ENCODE measurements around the gene GYS1. TPM values are rescaled to one million over a fixed set of nuclear protein-coding genes. Genes with fewer than 3 reads are reported as not detected.
A peak's percentile ranks its signal among the peaks of the same experiment; 100 is the strongest.

GYS1 gene
- total and polyA plus RNA-seq, 10 of the 15 experiments (the other 5 are each of a cell fraction or from before 2014, with no cell fraction given) = 3.7 to 62.0 (median 37.3) TPM

DNA sequence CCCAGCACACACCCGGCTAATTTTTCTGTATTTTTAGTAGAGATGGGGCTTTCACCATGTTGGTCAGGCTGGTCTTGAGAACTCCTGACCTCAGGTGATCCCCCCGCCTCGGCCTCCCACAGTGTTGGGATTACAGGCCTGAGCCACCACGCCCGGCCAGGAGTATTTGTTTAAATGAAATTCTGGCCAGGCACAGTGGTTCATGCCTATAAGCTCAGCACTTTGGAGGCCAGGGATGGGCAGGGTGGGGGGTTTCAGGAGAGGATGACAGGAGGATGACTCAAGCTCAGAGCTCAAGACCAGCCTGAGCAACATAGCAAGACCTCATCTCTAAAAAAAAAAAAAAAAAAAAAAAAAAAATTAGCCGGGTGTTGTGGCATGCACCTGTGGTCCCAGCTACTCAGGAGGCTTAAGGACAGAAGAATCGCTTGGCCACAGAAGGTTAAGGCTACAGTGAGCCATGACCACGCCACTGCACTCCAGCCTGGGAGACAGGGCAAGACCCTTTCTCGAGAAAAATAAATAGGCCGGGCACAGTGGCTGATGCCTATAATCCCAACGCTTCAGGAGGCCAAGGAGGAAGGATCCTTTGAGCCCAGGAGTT, 67.8 kb downstream of the GYS1 start (continued):
- TF ChIP-seq SRF (IDR thresholded peaks at IDR 0.05; ENCODE audit: low read depth in 2 of 2, low read length in 2 of 2) (no peak), SP1 (IDR thresholded peaks at IDR 0.05; ENCODE audit: low read depth, low read length) (no peak), MEF2B (IDR thresholded peaks at IDR 0.05; ENCODE audit: partially characterized antibody, poor library complexity, severe bottlenecking) (no peak), PAX5 (IDR thresholded peaks at IDR 0.05; ENCODE audit: borderline replicate concordance, low read depth, low read length) (no peak), POLR2AphosphoS5 (IDR thresholded peaks at IDR 0.05; ENCODE audit: low read length) (no peak)

DNA sequence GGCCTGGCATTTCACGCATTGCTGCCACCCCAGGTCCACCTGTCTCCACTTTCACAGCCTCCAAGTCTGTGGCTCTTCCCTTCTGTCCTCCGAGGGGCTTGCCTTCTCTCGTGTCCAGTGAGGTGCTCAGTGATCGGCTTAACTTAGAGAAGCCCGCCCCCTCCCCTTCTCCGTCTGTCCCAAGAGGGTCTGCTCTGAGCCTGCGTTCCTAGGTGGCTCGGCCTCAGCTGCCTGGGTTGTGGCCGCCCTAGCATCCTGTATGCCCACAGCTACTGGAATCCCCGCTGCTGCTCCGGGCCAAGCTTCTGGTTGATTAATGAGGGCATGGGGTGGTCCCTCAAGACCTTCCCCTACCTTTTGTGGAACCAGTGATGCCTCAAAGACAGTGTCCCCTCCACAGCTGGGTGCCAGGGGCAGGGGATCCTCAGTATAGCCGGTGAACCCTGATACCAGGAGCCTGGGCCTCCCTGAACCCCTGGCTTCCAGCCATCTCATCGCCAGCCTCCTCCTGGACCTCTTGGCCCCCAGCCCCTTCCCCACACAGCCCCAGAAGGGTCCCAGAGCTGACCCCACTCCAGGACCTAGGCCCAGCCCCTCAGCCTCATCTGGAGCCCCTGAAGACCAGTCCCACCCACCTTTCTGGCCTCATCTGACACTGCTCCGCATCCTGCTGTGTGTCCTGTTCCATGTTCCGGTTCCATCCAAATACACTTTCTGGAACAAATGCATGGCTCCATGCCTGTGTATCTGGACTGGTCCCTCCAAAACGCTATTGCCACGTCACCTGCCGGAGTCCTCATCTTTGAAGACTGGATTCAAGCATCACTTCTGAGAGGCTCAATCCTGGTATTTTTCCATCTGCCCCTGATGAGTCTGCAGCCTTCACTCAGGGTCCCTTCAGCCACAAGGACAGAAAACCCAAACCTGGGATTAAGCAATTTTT, 70.3 kb downstream of the GYS1 start:
- H3K27me3 ChIP-seq (replicated peaks in 1 of 2; ENCODE audit: control insufficient read depth in 2 of 2, insufficient read depth in 2 of 2, low read length in 1 of 2) = no peaks in the 10 kb centered on the region
- FAIRE-seq = no peak

More for the DNA sequence above, 70.3 kb downstream of the GYS1 start:
- RAD21 ChIA-PET (ENCODE audit: unreplicated experiment) = no interaction called here
- WGBS (ENCODE audit: insufficient coverage, insufficient replicate concordance, low lambda C conversion rate, missing lambda C conversion rate) = 94% methylated on average over 18 of the region's 18 CpGs
- DNase-seq (ENCODE audit: low read depth, low spot score) (no peak), ATAC-seq (no peak)
- Histone ChIP-seq H4K20me1 (ENCODE audit: control insufficient read depth, insufficient read depth) (no peaks in the 10 kb centered on the region), H3K9ac (ENCODE audit: control insufficient read depth, insufficient read depth, low read length) (no peak overlapping the region), H3K79me2 (ENCODE audit: control insufficient read depth, insufficient read depth, low read length) (no peaks in the 10 kb centered on the region), H3K36me3 (ENCODE audit: control insufficient read depth in 2 of 2, insufficient read depth in 2 of 2, low read length in 1 of 2) (peaks cover 0 to 1% of the 10 kb centered on the region in 2 experiments; a peak in 3 of 4 replicates), H3K4me1 (ENCODE audit: control insufficient read depth, insufficient read depth, low read length) (peaks cover 6% of the 10 kb centered on the region), H3K4me3 (no peak overlapping the region), H3K9me3 (replicated peaks; ENCODE audit: control insufficient read depth, insufficient read depth, low read length) (no peaks in the 10 kb centered on the region), H3K4me2 (ENCODE audit: control insufficient read depth, insufficient read depth) (no peak overlapping the region), H3K27ac (ENCODE audit: control insufficient read depth, insufficient read depth) (no peak overlapping the region), H2AFZ (ENCODE audit: control insufficient read depth, low read depth, low read length) (no peak overlapping the region)
- intact Hi-C loops (cut with micrococcal nuclease; ENCODE audit: unreplicated experiment) = no loop called here
- POLR2A ChIA-PET = interaction anchor here (0.6 to 1.6 kb wide), 2 partner anchors 10 to 43 kb away, joined by 4 read pairs; partner anchors contain the start of gene DHDH
- in situ Hi-C loops (cut with MboI) = no loop called here
- TF ChIP-seq, protein P1, sequence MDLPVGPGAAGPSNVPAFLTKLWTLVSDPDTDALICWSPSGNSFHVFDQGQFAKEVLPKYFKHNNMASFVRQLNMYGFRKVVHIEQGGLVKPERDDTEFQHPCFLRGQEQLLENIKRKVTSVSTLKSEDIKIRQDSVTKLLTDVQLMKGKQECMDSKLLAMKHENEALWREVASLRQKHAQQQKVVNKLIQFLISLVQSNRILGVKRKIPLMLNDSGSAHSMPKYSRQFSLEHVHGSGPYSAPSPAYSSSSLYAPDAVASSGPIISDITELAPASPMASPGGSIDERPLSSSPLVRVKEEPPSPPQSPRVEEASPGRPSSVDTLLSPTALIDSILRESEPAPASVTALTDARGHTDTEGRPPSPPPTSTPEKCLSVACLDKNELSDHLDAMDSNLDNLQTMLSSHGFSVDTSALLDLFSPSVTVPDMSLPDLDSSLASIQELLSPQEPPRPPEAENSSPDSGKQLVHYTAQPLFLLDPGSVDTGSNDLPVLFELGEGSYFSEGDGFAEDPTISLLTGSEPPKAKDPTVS (IDR thresholded peaks at IDR 0.05; ENCODE audit: low read depth, low read length) = no peak
- TF ChIP-seq ZNF217 (IDR thresholded peaks at IDR 0.05) = no peak
- no peak for TF ChIP-seq NFYA (IDR thresholded peaks at IDR 0.05; ENCODE audit: borderline replicate concordance, low read depth, low read length)
- TF ChIP-seq SMC3 (IDR thresholded peaks at IDR 0.05; ENCODE audit: borderline replicate concordance, low read length) = no peak
- TF ChIP-seq FOXK2 (IDR thresholded peaks at IDR 0.05) = no peak
- no peak for TF ChIP-seq NR2C1 (IDR thresholded peaks at IDR 0.05)
- TF ChIP-seq IKZF1 (conservative IDR thresholded peaks at IDR 0.05) = no peak
- TF ChIP-seq, protein P2, sequence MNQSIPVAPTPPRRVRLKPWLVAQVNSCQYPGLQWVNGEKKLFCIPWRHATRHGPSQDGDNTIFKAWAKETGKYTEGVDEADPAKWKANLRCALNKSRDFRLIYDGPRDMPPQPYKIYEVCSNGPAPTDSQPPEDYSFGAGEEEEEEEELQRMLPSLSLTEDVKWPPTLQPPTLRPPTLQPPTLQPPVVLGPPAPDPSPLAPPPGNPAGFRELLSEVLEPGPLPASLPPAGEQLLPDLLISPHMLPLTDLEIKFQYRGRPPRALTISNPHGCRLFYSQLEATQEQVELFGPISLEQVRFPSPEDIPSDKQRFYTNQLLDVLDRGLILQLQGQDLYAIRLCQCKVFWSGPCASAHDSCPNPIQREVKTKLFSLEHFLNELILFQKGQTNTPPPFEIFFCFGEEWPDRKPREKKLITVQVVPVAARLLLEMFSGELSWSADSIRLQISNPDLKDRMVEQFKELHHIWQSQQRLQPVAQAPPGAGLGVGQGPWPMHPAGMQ (IDR thresholded peaks at IDR 0.05; ENCODE audit: borderline replicate concordance) = no peak
- CTCF ChIA-PET = no interaction called here
- TSS peak; percentile 65 for BruUV-seq (replicated peaks)
- SMC1A ChIA-PET (ENCODE audit: uncharacterized antibody, unreplicated experiment) = no interaction called here

Measured in GM12878 (cell line).